ENCODE results near the gene ATP5F1E. TPM values are rescaled to one million over a fixed set of nuclear protein-coding genes. Genes with fewer than 3 reads are reported as not detected.

Gene ATP5F1E
- total RNA-seq, 2 experiments from 2014 or later: 67.4 to 68.8 TPM

DNA sequence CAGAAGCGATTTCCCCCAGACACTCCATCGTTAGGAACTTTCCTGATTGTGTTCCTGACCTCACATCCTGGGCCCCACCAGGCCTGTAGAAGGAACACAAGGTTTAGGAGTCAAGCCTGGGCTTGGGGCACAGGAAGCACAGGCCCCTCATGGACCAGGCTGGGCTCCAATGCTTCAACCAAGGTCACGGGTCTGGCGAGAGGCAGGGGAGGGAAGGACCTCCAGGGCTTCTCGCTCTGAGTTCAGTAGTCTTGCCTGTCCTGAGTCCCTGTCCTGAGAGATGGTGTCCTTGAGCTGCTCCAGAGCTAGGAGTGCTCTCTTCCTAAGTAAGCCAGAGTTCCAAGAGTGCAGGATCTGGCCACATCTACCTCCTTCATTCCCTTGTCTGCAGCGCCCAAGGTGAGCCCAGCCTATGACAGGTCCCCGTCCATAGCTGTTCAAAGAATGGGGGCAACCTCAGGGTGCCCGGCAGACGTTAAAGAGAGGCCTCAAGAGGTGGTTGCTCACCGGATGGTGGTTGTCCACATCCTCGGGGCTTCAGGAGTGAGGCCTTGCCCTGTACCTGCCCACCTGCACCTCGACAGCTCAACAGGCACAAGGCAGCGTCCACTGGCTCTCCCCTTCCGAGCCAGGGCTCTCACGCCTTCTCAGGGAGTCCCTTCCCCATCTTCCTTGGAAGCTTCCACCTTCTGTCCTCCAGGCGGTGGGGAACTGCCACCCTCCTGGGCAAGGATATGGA, 14.5 kb downstream of the ATP5F1E start:
- TF ChIP-seq CTCF (IDR thresholded peaks at IDR 0.05): no peak
- CTCF ChIA-PET: no interaction called here
- Mint-ChIP-seq H3K27ac (no peak overlapping the region), H3K36me3 (ENCODE audit: low read depth) (peaks cover 4% of the 10 kb centered on the region), H3K27me3 (no peaks in the 10 kb centered on the region), H3K4me3 (no peak overlapping the region), H3K4me1 (ENCODE audit: low read depth) (peaks cover 38% of the 10 kb centered on the region), H3K9me3 (no peaks in the 10 kb centered on the region)
- POLR2A ChIA-PET: interaction anchor here (0.6 to 3.1 kb wide), 3 partner anchors 9 to 184 kb away, joined by 4 to 13 read pairs (median 9); partner anchors contain the start of gene ATP5F1E
- intact Hi-C loops (cut with micrococcal nuclease): no loop called here
- ATAC-seq: no peak
- no peak for DNase-seq

- Mint-ChIP-seq H3K9me3 (no peaks in the 10 kb centered on the region), H3K27ac (peak overlapping the region; percentile 27), H3K4me3 (no peak overlapping the region), H3K4me1 (ENCODE audit: low read depth) (peaks cover 38% of the 10 kb centered on the region), H3K27me3 (no peaks in the 10 kb centered on the region), H3K36me3 (ENCODE audit: low read depth) (no peaks in the 10 kb centered on the region)
- DNase-seq (peak; percentile 49), ATAC-seq (peak; percentile 49)
- CTCF ChIA-PET: no interaction called here
- intact Hi-C loops (cut with micrococcal nuclease): no loop called here
- POLR2A ChIA-PET: interaction anchor here (0.6 to 3.1 kb wide), 3 partner anchors 10 to 185 kb away, joined by 4 to 13 read pairs (median 9); partner anchors contain the start of gene ATP5F1E
- TF ChIP-seq CTCF (IDR thresholded peaks at IDR 0.05): no peak
Observed at GRCh38 chr20:59016795-59017492, 15.2 kb downstream of the ATP5F1E start.

DNA sequence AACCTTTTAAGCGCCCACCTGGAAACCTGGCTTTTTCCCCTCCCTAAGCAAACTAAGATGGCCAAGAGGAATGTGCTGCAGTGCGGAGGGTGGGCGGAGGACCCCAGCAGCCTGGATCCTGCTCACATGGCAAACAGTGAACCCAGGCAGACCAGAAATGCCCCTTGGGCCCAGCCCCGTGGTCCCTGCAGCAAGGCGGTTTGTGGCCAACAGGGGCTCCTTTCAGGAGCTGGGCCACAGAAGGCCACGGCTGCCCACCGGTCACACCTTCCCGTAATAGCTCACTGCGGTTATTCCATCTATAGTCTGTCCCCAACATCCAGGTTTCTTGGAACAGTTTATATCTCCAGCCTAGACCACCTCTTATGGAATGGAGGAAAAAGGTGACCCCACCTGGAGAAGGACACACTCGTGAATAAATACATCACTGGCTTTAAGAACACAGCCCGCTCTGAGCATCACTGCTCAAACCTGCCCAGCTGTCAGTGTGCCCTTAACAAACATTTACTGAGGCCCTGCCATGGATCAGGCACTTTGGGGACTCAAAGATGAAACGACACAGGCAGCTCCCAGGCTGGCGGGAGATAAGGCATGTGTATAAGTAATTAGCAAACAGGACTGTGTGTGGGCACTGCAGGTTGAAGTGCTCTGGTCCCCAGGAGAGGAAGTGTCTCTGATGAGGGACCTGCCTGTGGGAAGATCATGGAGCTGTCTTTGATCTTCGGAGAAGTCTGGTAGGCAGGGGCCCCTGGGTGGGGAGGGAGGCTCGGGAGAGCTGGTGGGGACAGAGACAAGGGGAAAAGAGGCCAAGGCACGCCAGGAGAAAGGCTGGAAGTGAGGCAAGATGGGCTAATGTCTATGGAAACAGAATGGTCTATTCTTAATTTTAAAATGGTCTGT, 16.1 kb downstream of the ATP5F1E start:
- TF ChIP-seq CTCF (IDR thresholded peaks at IDR 0.05): no peak
- Mint-ChIP-seq H3K4me1 (ENCODE audit: low read depth) (peaks cover 42% of the 10 kb centered on the region), H3K36me3 (ENCODE audit: low read depth) (no peaks in the 10 kb centered on the region), H3K4me3 (no peak overlapping the region), H3K9me3 (no peaks in the 10 kb centered on the region), H3K27me3 (no peaks in the 10 kb centered on the region), H3K27ac (peak overlapping the region; percentile 57)
- intact Hi-C loops (cut with micrococcal nuclease): no loop called here
- DNase-seq: no peak
- ChIA-PET POLR2A (interaction anchor here (1.2 to 1.3 kb wide), 2 partner anchors 16 to 20 kb away, joined by 3 to 5 read pairs; partner anchors contain the start of gene ATP5F1E), CTCF (no interaction called here)
- ATAC-seq: no peak

GRCh38 chr20:59015411-59015810, 16.7 kb downstream of the ATP5F1E start:
- no peak overlapping the region for H3K27ac Mint-ChIP-seq
- H3K4me3 Mint-ChIP-seq: no peak overlapping the region
- TF ChIP-seq CTCF (IDR thresholded peaks at IDR 0.05): no peak
- intact Hi-C loops (cut with micrococcal nuclease): no loop called here
- ATAC-seq (no peak), DNase-seq (no peak)
- ChIA-PET CTCF (interaction anchor here (0.9 kb wide), 1 partner anchor 11 kb away, joined by 3 read pairs; no protein-coding TSS in a partner anchor), POLR2A (interaction anchor here (1.0 to 1.3 kb wide), 3 partner anchors 13 to 19 kb away, joined by 3 to 5 read pairs (median 3); partner anchors contain the start of gene ATP5F1E)
- H3K9me3 Mint-ChIP-seq: no peaks in the 10 kb centered on the region
- peaks cover 39% of the 10 kb centered on the region for H3K4me1 Mint-ChIP-seq (ENCODE audit: low read depth)
- no peaks in the 10 kb centered on the region for H3K27me3 Mint-ChIP-seq
- H3K36me3 Mint-ChIP-seq (ENCODE audit: low read depth): no peaks in the 10 kb centered on the region
